Right lobe of liver (tissue), 6 donors: Measurements from ENCODE around the gene ARHGAP42. TPM values are rescaled to one million over a fixed set of nuclear protein-coding genes. Genes with fewer than 3 reads are reported as not detected.

Experiments
- ATAC-seq, 4 donors: fragments of 200-7000 bp; cut with Tn5 transposase; one replicate each; pipeline ENCODE4 v1.9.1; 2020; ENCODE audit warnings: mild to moderate bottlenecking in 4 of 4, moderate library complexity in 4 of 4
- DNase-seq, 3 donors: peaks; one replicate each; pipeline ENCODE4 v3.0.0-alpha.2; 2020
- H3K27ac ChIP-seq, 3 donors: fragments of 200-600 bp; one replicate each; pipeline ENCODE4 v1.8.0; 2022
- H3K27me3 ChIP-seq, 2 donors: fragments of 200-600 bp; one replicate each; pipeline ENCODE4 v1.8.0; 2022
- H3K36me3 ChIP-seq, 4 donors: fragments of 200-600 bp; sonication (generic) in 1 of 4; one replicate each; pipeline versions ENCODE4 v1.5.1 to v1.8.0; 2017 to 2022; ENCODE audit warnings: control low read depth in 1 of 4
- H3K4me1 ChIP-seq, 4 donors: fragments of 200-600 bp; sonication (generic) in 1 of 4; one replicate each; pipeline versions ENCODE4 v1.5.1 to v1.8.0; 2017 to 2022; ENCODE audit warnings: control low read depth in 1 of 4
- H3K4me3 ChIP-seq, 3 donors: fragments of 200-600 bp; one replicate each; pipeline ENCODE4 v1.8.0; 2022
- H3K9me3 ChIP-seq, 4 donors: fragments of 200-600 bp; sonication (generic) in 1 of 4; one replicate each; pipeline versions ENCODE4 v1.5.1 to v1.8.0; 2017 to 2022; ENCODE audit warnings: control low read depth in 1 of 4
- POLR2A ChIP-seq: fragments of 450-650 bp; IDR thresholded peaks from one replicate; pipeline ENCODE4 v1.6.1; 2017; ENCODE audit warnings: antibody characterized with exemption, mild to moderate bottlenecking
- WGBS: methylation state at CpG from one replicate; pipeline ENCODE4 v1.1.6; 2018; ENCODE audit warnings: low coverage, low lambda C conversion rate; ENCODE audit not compliant: insufficient coverage; ENCODE audit errors: missing lambda C conversion rate; 5-methylcytosine and 5-hydroxymethylcytosine counted together
- intact Hi-C, 2 donors: fragments of 100-400 bp; cut with DNase I; formaldehyde crosslinking; loops; one replicate each; pipeline versions ENCODE4 v1.11.2 to v1.14.1; 2022
- total RNA-seq, 6 experiments: library from RNA; depleted of rRNA in 2 of 6; stranded (reverse); fragments of >200 nt in 2 of 6; fragmentation: NEBNext Ultra II Directional in 3 of 6; extraction: Animal tissue kit (Norgen Biotek cat#: 25700) in 3 of 6; gene quantifications; one replicate each; pipeline versions ENCODE4 v1.1.0 to v1.2.4, GENCODE V29; 2016 to 2023
- TF ChIP-seq, protein P1 (sequence below), 4 donors: fragments of 200-600 bp in 3 of 4; fragments of 450-650 bp in 1 of 4; IDR thresholded peaks; one replicate each; pipeline versions ENCODE4 v1.5.1 to v1.8.0; 2016 to 2022; ENCODE audit warnings: antibody characterized with exemption in 4 of 4, mild to moderate bottlenecking in 2 of 4
- donor health status: DM: no; HTN: yes; CAD: no.
- donor health status: DM: no; HTN: no; CAD: no.
- donor health status: DM: no; HTN: no; CAD: no.
- donor health status: DM: no; HTN: yes; CAD: no.
- donor health status: DM: no; HTN: yes; CAD: no.

The ARHGAP42 gene
- total RNA-seq, 6 experiments from 2014 or later, result 8.7 to 15.8 (median 13.1) TPM

DNA sequence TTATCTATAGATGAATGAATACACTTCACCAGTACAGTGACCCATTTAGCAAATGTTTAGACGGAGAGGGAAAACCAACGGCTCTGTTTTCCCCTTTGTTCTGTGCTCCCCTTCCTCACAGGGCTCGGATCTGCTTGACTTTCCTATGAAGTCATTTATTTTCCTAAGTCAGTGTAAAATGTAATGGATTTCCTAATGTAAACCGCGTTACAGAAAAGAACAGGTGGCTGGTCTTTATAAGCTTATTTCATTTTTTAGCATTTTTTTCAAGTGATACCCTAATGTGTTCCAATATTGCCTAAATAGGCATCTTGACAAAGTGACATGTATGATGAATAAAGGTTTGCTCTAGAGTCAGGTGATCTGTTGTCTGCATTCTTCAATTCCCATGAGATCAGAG, 235.0 kb downstream of the ARHGAP42 start:
- Histone ChIP-seq H3K4me3 (no peak overlapping the region), H3K4me1 (no peaks in the 10 kb centered on the region), H3K36me3 (no peaks in the 10 kb centered on the region), H3K27ac (no peak overlapping the region), H3K9me3 (no peaks in the 10 kb centered on the region), H3K27me3 (no peaks in the 10 kb centered on the region)
- no peak for TF ChIP-seq POLR2A
- TF ChIP-seq, protein P1, sequence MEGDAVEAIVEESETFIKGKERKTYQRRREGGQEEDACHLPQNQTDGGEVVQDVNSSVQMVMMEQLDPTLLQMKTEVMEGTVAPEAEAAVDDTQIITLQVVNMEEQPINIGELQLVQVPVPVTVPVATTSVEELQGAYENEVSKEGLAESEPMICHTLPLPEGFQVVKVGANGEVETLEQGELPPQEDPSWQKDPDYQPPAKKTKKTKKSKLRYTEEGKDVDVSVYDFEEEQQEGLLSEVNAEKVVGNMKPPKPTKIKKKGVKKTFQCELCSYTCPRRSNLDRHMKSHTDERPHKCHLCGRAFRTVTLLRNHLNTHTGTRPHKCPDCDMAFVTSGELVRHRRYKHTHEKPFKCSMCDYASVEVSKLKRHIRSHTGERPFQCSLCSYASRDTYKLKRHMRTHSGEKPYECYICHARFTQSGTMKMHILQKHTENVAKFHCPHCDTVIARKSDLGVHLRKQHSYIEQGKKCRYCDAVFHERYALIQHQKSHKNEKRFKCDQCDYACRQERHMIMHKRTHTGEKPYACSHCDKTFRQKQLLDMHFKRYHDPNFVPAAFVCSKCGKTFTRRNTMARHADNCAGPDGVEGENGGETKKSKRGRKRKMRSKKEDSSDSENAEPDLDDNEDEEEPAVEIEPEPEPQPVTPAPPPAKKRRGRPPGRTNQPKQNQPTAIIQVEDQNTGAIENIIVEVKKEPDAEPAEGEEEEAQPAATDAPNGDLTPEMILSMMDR (IDR thresholded peaks at IDR 0.05), result no peak
- DNase-seq (no peak), ATAC-seq (no peak)
- intact Hi-C loops, result no loop called here
- WGBS, result 74% methylated on average over 5 of the region's 5 CpGs

DNA sequence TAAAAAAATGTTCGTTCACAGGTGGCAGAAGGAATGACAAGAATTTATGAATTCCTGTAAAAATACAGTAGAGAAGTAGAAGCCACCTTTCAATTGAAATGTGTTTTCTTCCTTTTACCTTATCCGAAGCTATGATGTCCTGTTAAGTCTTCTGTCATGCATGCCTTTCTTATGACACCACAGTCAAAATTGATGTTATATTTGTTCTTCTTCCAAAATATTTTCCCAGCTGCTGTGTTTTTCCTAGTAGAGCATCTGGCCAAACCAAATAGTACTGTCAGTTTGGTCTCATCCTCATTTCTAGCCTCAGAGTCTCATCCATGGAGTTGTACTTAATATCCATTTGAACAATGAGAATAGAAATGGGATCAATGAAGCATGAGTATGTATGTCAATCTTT, 236.5 kb downstream of the ARHGAP42 start:
- TF ChIP-seq POLR2A, result no peak
- TF ChIP-seq, protein P1 (IDR thresholded peaks at IDR 0.05), result no peak
- 65% methylated on average over 2 of the region's 2 CpGs for WGBS
- Histone ChIP-seq H3K27ac (no peak overlapping the region), H3K4me3 (no peak overlapping the region), H3K36me3 (no peaks in the 10 kb centered on the region), H3K27me3 (no peaks in the 10 kb centered on the region), H3K9me3 (no peaks in the 10 kb centered on the region), H3K4me1 (no peaks in the 10 kb centered on the region)
- intact Hi-C loops, result no loop called here
- DNase-seq, result no peak
- ATAC-seq, result peak in 1 of 4 donors; percentile 27

DNA sequence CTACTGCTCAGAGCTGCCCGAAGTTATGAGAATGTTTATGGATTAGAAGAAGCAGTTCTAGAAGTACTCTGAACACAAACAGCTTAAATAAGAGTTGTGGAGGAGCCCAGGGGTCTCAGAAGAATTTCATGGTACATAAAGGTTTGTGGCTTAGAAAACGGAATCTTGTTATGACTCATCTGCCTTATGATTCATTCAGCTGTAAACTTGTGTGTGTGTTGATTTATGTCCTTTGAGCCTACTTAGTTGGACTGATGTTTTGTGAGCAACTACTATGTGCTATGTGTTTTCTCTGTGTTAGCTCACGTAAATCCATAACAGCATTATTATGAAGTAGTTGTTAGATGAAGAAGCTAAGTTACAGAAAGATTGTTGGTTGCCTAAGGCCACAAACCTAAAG, 238.8 kb downstream of the ARHGAP42 start:
- Histone ChIP-seq H3K27me3 (no peaks in the 10 kb centered on the region), H3K9me3 (no peaks in the 10 kb centered on the region), H3K27ac (no peak overlapping the region), H3K4me3 (no peak overlapping the region), H3K36me3 (no peaks in the 10 kb centered on the region), H3K4me1 (no peaks in the 10 kb centered on the region)
- ATAC-seq, result no peak
- no peak for DNase-seq
- TF ChIP-seq, protein P1 (IDR thresholded peaks at IDR 0.05), result no peak
- TF ChIP-seq POLR2A, result no peak
- 70% methylated on average over 2 of the region's 3 CpGs for WGBS
- intact Hi-C loops, result no loop called here

DNA sequence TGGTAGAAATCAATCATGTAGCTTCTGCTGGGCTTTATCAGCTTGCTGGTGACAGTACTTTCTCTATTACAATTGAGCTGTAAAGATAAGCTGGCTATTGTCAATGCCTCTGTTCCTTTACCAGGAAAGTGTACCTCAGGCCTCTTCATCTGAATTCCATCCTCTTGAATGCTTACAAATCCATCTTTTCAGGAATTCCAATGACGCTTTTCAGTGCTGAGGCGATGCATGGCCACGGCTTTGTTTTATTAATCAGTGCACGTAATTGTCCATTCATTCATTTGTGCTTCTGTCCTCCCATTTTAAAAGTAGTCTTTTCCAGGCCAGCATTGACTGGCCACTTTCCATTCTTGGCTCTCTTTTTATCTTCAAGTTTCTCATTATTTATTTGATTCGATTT, 240.5 kb downstream of the ARHGAP42 start:
- 85% methylated on average over 5 of the region's 5 CpGs for WGBS
- Histone ChIP-seq H3K36me3 (no peaks in the 10 kb centered on the region), H3K27me3 (no peaks in the 10 kb centered on the region), H3K27ac (no peak overlapping the region), H3K4me1 (no peaks in the 10 kb centered on the region), H3K9me3 (no peaks in the 10 kb centered on the region), H3K4me3 (no peak overlapping the region)
- TF ChIP-seq POLR2A, result no peak
- TF ChIP-seq, protein P1 (IDR thresholded peaks at IDR 0.05), result no peak
- ATAC-seq, result no peak
- intact Hi-C loops, result no loop called here
- no peak for DNase-seq

DNA sequence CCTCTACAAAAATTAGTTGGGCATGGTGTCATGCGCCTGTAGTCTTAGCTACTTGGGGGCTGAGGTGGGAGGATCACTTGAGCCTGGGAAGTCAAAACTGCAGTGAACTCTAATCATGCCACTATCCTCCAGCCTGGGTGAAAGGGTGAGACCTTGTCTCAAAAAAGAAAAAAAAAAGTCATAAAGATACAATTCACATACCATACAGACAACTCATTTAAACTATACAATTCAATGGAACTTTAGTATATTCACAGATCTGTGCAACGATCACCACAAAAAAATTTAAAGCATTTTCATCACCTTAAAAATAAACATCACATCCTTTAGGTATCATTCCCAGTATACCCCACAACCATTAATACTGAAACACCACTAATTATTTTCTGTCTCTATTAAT, 241.3 kb downstream of the ARHGAP42 start:
- intact Hi-C loops, result no loop called here

More for the DNA sequence above, 241.3 kb downstream of the ARHGAP42 start:
- WGBS, result 94% methylated on average over 2 of the region's 2 CpGs
- DNase-seq (no peak), ATAC-seq (no peak)
- Histone ChIP-seq H3K4me3 (no peak overlapping the region), H3K36me3 (no peaks in the 10 kb centered on the region), H3K9me3 (no peaks in the 10 kb centered on the region), H3K4me1 (no peaks in the 10 kb centered on the region), H3K27me3 (no peaks in the 10 kb centered on the region), H3K27ac (no peak overlapping the region)
- no peak for TF ChIP-seq POLR2A
- TF ChIP-seq, protein P1 (IDR thresholded peaks at IDR 0.05), result no peak
